Measurements from ENCODE around the gene RASA4B. TPM values are rescaled to one million over a fixed set of nuclear protein-coding genes. Genes with fewer than 3 reads are reported as not detected.
"Not testable (repeated sequence)": the region's sequence is repeated elsewhere in the genome, so short reads cannot be mapped to it uniquely, and the experiment has no call there.

Gene RASA4B
- total and polyA plus RNA-seq, 2 donors: 6.1 to 19.9 TPM

DNA sequence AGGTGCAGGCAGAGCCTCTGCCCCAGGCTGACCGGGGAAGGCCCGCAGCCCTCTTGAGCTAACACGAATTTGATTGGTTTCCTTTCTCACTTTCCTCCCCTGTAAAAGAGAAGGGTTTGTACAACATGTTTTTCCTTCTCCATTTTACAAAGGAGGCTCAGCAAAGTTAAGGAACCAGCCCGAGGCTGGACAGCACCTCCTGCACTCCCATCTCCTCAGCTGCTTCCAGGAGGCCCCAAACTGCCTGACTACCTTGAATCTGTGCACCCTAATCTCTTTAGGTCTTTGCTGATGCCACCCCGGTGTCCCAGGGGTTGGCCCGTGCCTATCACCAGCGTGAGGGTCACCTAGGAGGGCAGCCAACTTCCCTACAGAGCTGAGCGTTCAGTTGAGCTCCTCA lies 57.1 kb downstream of the RASA4B start:
- 91% methylated on average over 8 of the region's 8 CpGs for WGBS

DNA sequence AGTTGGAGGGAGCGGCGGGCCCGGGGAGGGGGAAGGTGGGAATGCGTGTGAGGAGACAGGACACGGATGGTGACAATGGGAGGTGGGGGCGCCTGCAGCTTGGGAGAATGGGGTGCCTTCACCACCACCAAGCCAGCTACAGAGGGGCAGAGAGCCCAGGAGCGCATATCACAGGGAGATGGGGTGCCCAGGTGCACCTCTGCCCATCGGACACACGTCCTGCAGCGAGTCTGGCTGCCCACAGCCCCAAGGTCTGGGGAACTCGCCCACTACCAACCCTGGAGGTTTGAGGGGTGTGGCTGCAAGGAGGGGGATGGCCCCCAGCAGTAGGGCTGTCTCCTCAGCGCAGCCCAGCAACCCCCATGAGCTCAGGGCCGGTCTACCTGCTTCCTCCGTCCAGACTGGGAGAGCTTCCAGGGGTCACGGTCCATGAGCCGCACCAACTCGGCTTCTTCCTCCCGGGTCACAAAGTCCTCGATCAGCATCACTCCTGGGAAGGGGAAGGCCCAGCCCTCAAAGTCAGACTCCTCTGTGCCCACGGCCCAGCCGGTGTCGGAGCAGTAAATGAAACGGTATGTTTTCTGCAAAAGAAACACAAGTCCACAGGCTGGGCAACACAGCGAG lies 58.2 kb downstream of the RASA4B start:
- Histone ChIP-seq H3K4me3 (ENCODE audit: low read depth, low read length) (no peak overlapping the region), H3K4me1 (ENCODE audit: insufficient read depth) (no peaks in the 10 kb centered on the region), H3K27ac (ENCODE audit: low read depth) (no peak overlapping the region), H3K36me3 (ENCODE audit: insufficient read depth) (peaks cover 5% of the 10 kb centered on the region)
- WGBS: 94% methylated on average over 24 of the region's 24 CpGs
- no peak for DNase-seq (ENCODE audit: extremely low spot score)

More for the DNA sequence above, 57.1 kb downstream of the RASA4B start:
- no peaks in the 10 kb centered on the region for H3K4me1 ChIP-seq (ENCODE audit: insufficient read depth)
- no peak overlapping the region for H3K4me3 ChIP-seq (ENCODE audit: low read depth, low read length)
- peaks cover 5% of the 10 kb centered on the region for H3K36me3 ChIP-seq (ENCODE audit: insufficient read depth)
- no peak for DNase-seq (ENCODE audit: extremely low spot score)
- no peak overlapping the region for H3K27ac ChIP-seq (ENCODE audit: low read depth)

DNA sequence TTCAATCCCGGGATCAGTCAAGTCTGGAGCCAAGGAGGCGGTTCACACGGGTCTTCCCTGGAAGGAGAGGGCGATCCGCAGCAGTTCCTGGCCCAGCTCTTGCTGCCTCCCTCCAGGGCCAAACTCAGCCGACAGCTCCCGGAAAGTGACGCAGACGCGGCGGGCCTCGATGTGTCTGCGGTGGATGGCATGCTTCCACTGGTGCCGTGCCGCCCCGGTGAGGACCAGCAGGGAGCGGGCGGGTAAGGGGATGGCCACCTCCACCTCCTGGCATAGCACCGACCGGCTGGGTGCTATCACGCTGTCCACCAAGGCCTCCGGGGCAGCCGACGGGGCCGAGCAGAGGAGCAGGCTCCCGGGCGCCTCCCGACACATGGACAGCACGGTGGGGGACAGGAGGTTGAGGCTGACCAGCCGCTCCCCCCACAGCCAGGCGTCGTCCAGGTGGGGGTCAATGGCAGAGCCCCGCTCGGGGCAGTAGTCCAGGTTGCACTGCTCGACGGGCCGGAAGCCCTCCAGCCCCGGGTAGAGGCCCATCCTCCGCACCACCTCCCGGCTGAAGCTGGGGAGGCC lies 60.1 kb downstream of the RASA4B start:
- Histone ChIP-seq H3K4me1 (ENCODE audit: insufficient read depth) (no peaks in the 10 kb centered on the region), H3K36me3 (ENCODE audit: insufficient read depth) (peaks cover 5% of the 10 kb centered on the region), H3K27ac (ENCODE audit: low read depth) (no peak overlapping the region), H3K4me3 (ENCODE audit: low read depth, low read length) (no peak overlapping the region)
- WGBS: 93% methylated on average over 40 of the region's 40 CpGs
- DNase-seq (ENCODE audit: extremely low spot score): no peak

DNA sequence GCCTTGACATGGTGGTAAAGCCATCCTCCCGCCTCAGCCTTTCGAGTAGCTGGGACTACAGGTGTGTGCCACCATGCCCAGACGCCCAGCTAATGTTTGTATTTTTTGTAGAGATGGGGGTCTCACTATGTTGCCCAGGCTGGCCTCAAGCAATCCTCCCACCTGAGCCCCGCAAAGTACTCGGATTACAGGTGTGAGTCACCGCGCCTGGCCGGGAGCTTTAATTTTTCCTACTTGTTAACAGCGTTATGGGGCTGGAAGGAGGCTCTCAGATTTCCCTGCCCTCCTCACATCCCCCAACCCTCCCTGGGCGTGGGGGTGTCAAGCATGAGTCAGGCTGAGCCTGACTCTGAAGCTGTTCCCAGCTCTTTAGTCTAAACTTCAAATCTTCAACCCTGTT lies 61.2 kb downstream of the RASA4B start:
- Histone ChIP-seq H3K4me3 (ENCODE audit: low read depth, low read length) (no peak overlapping the region), H3K4me1 (ENCODE audit: insufficient read depth) (no peaks in the 10 kb centered on the region), H3K36me3 (ENCODE audit: insufficient read depth) (peaks cover 5% of the 10 kb centered on the region), H3K27ac (ENCODE audit: low read depth) (no peak overlapping the region)
- 82% methylated on average over 10 of the region's 10 CpGs for WGBS
- DNase-seq (ENCODE audit: extremely low spot score): no peak

DNA sequence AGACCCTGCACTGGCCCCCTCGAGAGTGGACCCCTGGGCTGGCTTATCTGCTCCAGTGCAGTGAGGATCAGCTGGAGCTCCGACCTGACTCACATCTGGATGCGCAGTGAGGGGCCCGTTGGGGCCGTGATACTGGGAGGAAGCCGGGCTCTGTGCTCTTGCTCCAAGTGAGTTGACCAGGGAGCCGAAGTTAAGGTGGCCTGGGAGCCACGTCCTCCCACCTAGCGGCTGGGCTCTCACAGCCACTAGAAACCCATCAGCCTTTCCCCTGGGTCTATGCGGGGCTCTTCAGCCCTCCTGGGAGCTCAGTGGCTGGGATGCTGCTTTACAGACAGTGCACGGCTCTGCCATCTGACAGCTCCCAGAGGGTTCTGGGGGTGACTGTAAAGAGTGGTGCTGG lies 62.0 kb downstream of the RASA4B start:
- DNase-seq (ENCODE audit: extremely low spot score): no peak
- 82% methylated on average over 11 of the region's 11 CpGs for WGBS
- H3K36me3 ChIP-seq (ENCODE audit: insufficient read depth): peaks cover 5% of the 10 kb centered on the region
- H3K4me3 ChIP-seq (ENCODE audit: low read depth, low read length): no peak overlapping the region
- no peaks in the 10 kb centered on the region for H3K4me1 ChIP-seq (ENCODE audit: insufficient read depth)
- no peak overlapping the region for H3K27ac ChIP-seq (ENCODE audit: low read depth)

DNA sequence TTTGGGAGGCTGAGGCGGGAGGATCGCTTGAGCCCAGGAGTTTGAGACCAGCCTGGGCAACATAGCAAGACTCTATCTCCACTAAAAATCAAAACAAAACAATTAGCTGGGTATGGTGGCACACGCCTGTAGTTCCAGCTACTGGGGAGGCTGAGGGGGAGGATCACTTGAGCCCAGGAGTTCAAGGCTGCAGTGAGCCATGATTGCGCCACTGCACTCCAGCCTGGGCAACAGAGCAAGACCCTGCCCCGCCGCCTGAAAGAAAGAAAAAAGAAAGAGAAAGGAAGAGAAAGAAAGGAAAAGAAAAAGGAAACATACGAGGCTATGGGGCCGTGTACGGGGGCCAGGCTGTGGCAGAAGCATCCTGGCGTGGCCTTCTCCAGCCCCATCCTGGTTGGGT lies 62.6 kb downstream of the RASA4B start:
- not testable (repeated sequence) for H3K4me1 ChIP-seq (ENCODE audit: insufficient read depth); H3K36me3 ChIP-seq (ENCODE audit: insufficient read depth); H3K4me3 ChIP-seq (ENCODE audit: low read depth, low read length); DNase-seq (ENCODE audit: extremely low spot score); H3K27ac ChIP-seq (ENCODE audit: low read depth)
- 96% methylated on average over 10 of the region's 10 CpGs for WGBS

DNA sequence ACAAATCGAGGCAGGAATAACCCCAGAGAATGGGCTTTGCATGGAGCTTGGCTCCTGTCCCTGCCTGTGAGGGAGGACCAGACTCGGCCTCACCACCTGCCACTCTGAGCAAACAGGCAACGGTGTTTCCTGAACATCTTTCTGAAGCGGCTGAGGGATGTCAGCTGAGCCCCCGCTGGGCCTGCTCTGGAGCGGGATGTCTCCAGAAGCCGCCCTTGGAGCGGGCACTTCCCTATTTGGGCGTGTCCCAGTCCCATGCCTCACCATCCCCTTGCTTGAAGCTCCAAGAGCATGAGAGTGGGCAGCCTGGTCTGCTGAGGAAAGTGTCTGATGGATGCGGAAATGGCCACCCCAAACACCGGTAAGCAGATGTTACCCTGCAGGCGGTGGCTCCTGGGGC lies 63.1 kb downstream of the RASA4B start:
- DNase-seq (ENCODE audit: extremely low spot score): no peak
- peaks cover 5% of the 10 kb centered on the region for H3K36me3 ChIP-seq (ENCODE audit: insufficient read depth)
- WGBS: 67% methylated on average over 12 of the region's 12 CpGs
- no peak overlapping the region for H3K27ac ChIP-seq (ENCODE audit: low read depth)
- H3K4me1 ChIP-seq (ENCODE audit: insufficient read depth): no peaks in the 10 kb centered on the region
- no peak overlapping the region for H3K4me3 ChIP-seq (ENCODE audit: low read depth, low read length)

DNA sequence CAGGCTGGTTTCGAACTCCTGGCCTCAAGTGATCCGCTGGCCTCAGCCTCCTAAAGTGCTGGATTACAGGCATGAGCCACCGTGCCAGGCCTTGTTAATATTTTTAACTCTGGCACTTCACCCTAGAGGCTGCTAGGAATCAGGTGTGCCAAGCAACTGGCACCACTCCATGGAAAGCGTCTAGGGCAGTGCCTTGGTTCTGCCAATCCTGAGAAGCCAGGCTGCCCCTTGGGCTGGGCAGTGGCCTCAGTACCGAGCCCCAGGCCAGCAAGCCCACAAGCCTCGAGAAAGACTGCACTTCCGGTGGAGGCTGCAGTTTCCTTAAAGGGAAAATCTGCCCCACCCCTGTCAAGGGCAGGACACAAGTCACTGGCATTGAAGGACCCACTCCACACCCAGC lies 64.3 kb downstream of the RASA4B start:
- no peak for DNase-seq (ENCODE audit: extremely low spot score)
- no peak overlapping the region for H3K27ac ChIP-seq (ENCODE audit: low read depth)
- 84% methylated on average over 7 of the region's 7 CpGs for WGBS
- H3K36me3 ChIP-seq (ENCODE audit: insufficient read depth): peaks cover 5% of the 10 kb centered on the region
- no peaks in the 10 kb centered on the region for H3K4me1 ChIP-seq (ENCODE audit: insufficient read depth)
- H3K4me3 ChIP-seq (ENCODE audit: low read depth, low read length): no peak overlapping the region

DNA sequence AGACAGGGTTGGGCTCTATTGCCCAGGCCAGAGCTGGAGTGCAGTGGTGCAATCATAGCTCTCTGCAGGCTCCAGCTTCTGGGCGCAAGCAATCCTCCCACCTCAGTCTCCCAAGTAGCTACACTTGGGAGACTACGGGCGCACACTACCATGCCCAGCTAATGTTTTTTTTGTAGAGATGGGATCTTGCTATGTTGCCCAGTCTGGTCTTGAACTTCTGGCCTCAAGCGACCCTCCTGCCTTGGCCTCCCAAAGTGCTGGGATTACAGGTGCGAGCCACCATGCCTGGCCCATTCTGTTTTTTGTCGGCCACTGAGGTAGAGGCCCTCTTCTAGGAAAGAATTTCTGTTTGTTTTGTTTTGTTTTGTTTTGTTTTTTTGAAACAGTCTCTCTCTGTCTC lies 65.1 kb downstream of the RASA4B start:
- no peaks in the 10 kb centered on the region for H3K4me1 ChIP-seq (ENCODE audit: insufficient read depth)
- DNase-seq (ENCODE audit: extremely low spot score): no peak
- no peak overlapping the region for H3K27ac ChIP-seq (ENCODE audit: low read depth)
- H3K36me3 ChIP-seq (ENCODE audit: insufficient read depth): peaks cover 3% of the 10 kb centered on the region
- 86% methylated on average over 6 of the region's 6 CpGs for WGBS
- H3K4me3 ChIP-seq (ENCODE audit: low read depth, low read length): no peak overlapping the region

DNA sequence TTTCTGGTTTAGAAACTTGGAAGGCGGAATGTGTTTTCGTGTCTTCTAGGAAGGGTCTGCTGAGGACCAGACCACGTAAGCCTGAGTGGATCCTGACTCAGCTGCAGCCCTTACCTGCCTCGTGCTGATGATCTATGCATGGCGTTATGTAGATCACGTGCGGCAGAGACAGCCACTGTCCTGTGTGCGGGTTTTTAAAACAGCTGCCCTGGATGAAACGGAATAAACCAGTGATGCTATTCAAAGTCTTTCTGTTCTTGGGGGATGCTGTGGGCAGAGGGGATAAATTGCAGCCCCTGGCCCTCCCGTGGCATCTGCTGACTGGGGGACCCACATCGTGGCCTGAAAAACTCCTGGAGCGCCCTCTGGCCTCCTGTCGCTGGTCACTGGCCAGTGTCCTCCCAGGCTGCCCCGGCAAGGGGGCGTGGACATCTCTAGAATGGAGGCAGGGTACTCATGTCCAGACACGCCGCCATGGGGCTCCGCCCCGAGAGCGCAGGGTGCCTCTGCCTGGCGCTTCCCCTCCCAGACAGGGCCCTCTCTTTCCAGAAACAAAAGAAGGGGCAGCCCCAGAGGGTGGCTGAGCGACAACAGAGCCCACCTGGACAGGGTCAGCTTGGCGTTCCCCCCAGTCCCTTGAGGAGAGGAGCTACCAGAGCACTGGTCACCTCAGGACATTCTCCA lies 66.1 kb downstream of the RASA4B start:
- WGBS: 44% methylated on average over 23 of the region's 23 CpGs
- DNase-seq (ENCODE audit: extremely low spot score): no peak
- Histone ChIP-seq H3K4me3 (ENCODE audit: low read depth, low read length) (no peak overlapping the region), H3K27ac (ENCODE audit: low read depth) (no peak overlapping the region), H3K4me1 (ENCODE audit: insufficient read depth) (no peaks in the 10 kb centered on the region), H3K36me3 (ENCODE audit: insufficient read depth) (peaks cover 4% of the 10 kb centered on the region)

DNA sequence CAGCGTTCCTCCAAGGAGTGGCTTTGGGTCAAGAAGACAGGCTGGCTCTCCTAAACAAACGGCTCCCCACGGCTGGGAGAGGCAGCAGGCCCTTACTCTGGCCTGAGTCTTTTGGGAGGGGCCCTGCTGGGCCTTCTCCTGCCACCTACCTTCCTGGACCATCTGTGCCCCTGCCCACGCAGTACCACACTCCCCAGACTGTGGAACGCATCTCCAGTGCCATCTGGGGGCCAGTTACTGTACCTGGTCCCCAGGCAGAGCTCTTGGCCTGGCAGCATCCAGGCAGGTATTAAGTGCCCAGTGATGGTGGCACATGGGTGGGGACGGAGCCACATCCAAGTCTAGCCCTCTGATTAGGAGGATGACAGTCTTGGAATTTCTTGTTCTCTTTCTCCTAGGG lies 67.3 kb downstream of the RASA4B start:
- no peak for DNase-seq (ENCODE audit: extremely low spot score)
- Histone ChIP-seq H3K36me3 (ENCODE audit: insufficient read depth) (peaks cover 3% of the 10 kb centered on the region), H3K4me1 (ENCODE audit: insufficient read depth) (no peaks in the 10 kb centered on the region), H3K4me3 (ENCODE audit: low read depth, low read length) (no peak overlapping the region), H3K27ac (ENCODE audit: low read depth) (no peak overlapping the region)
- WGBS: 72% methylated on average over 6 of the region's 6 CpGs

DNA sequence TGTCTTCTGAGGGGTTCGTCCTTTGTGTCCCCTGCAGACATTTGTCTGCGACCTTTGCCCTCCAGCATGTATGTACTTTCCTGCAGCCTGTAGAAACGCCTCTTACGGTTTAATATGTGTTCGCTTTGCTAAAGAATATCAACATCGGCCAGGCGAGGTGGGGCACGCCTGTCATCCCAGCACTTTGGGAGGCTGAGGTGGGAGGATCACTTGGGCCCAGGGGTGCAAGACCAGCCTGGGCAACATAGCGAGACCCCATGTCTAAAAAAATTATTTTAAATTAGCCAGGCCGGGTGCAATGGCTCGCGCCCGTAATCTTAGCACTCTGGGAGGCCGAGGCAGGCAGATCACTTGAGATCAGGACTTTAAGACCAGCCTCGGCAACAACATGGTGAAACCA lies 68.4 kb downstream of the RASA4B start:
- WGBS: 96% methylated on average over 15 of the region's 15 CpGs
- Histone ChIP-seq H3K4me1 (ENCODE audit: insufficient read depth) (no peaks in the 10 kb centered on the region), H3K27ac (ENCODE audit: low read depth) (no peak overlapping the region), H3K4me3 (ENCODE audit: low read depth, low read length) (no peak overlapping the region), H3K36me3 (ENCODE audit: insufficient read depth) (peaks cover 3% of the 10 kb centered on the region)
- DNase-seq (ENCODE audit: extremely low spot score): no peak

DNA sequence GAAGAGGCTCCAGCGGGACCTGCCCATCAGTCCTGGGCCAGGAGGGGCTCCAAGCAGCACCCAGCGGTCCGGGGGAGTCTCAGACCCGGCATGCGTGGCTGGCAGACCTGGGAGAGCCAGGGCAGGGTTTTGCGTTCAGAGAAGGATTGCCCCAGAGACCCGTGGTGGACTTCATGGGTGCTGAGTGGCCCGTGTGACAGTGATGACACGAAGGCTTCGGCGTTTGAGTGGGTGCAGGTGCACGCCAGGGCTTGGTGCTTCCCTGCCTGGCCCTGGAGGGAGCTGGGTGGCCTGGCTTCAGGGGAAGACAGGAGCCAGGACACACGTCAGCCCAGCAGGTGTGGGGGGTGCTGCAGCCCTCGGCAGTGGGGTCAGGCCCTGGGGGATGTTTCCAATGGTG lies 70.3 kb downstream of the RASA4B start:
- H3K27ac ChIP-seq (ENCODE audit: low read depth): no peak overlapping the region
- H3K4me3 ChIP-seq (ENCODE audit: low read depth, low read length): no peak overlapping the region
- H3K4me1 ChIP-seq (ENCODE audit: insufficient read depth): no peaks in the 10 kb centered on the region
- DNase-seq (ENCODE audit: extremely low spot score): no peak
- peaks cover 3% of the 10 kb centered on the region for H3K36me3 ChIP-seq (ENCODE audit: insufficient read depth)
- WGBS: 91% methylated on average over 14 of the region's 14 CpGs

DNA sequence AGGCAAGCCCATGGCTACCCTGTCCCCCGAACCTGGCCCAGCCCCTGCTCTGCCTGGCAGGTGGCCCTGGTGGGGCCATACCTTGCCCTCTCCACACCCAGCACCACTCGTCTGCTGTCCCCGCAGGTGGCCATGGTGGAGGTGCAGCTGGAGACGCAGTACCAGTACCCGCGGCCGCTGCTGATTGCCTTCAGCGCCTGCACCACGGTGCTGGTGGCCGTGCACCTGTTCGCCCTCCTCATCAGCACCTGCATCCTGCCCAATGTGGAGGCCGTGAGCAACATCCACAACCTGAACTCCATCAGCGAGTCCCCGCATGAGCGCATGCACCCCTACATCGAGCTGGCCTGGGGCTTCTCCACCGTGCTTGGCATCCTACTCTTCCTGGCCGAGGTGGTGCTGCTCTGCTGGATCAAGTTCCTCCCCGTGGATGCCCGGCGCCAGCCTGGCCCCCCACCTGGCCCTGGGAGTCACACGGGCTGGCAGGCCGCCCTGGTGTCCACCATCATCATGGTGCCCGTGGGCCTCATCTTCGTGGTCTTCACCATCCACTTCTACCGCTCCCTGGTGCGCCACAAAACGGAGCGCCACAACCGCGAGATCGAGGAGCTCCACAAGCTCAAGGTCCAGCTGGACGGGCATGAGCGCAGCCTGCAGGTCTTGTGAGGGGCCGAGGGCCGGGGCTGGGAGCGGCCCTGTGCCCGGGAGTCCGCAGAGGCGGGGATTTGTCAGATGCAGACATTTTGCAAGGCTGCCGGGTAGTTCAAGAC lies 71.0 kb downstream of the RASA4B start:
- no peak overlapping the region for H3K4me3 ChIP-seq (ENCODE audit: low read depth, low read length)
- WGBS: 95% methylated on average over 41 of the region's 41 CpGs
- H3K36me3 ChIP-seq (ENCODE audit: insufficient read depth): peaks cover 3% of the 10 kb centered on the region
- H3K27ac ChIP-seq (ENCODE audit: low read depth): no peak overlapping the region
- no peak for DNase-seq (ENCODE audit: extremely low spot score)
- H3K4me1 ChIP-seq (ENCODE audit: insufficient read depth): no peaks in the 10 kb centered on the region

All from urinary bladder (tissue), 4 donors.